Spleen (tissue), 11 donors: Measurements from ENCODE around the gene PPDPF. TPM values are rescaled to one million over a fixed set of nuclear protein-coding genes. Genes with fewer than 3 reads are reported as not detected.

Experiments
- DNase-seq: peaks from one replicate; pipeline ENCODE4 v3.0.0-alpha.2; 2020
- H3K27ac ChIP-seq, 8 donors: fragments of 200-600 bp; sonication (generic) in 7 of 8; 1 replicate in 4 of 8; 2 replicates in 4 of 8; pipeline versions ENCODE4 v1.5.0 to v1.8.0; 2016 to 2021; ENCODE audit warnings: inconsistent platforms in 4 of 8, mild to moderate bottlenecking in 4 of 8, moderate library complexity in 1 of 8
- H3K27me3 ChIP-seq, 7 donors: fragments of 200-600 bp; sonication (generic) in 6 of 7; replicated peaks in 1 of 7; 1 replicate in 4 of 7; 2 replicates in 3 of 7; pipeline versions ENCODE4 v1.5.0 to v1.8.0; 2016 to 2021; ENCODE audit warnings: inconsistent platforms in 3 of 7, mild to moderate bottlenecking in 1 of 7
- H3K36me3 ChIP-seq, 6 donors: fragments of 200-600 bp; sonication (generic) in 5 of 6; 1 replicate in 4 of 6; 2 replicates in 2 of 6; pipeline versions ENCODE4 v1.5.0 to v1.8.0; 2016 to 2021; ENCODE audit warnings: inconsistent platforms in 2 of 6
- H3K4me1 ChIP-seq, 6 donors: fragments of 200-600 bp; sonication (generic) in 5 of 6; 1 replicate in 3 of 6; 2 replicates in 3 of 6; pipeline versions ENCODE4 v1.5.0 to v1.8.0; 2016 to 2021; ENCODE audit warnings: inconsistent platforms in 3 of 6
- H3K4me3 ChIP-seq, 8 donors: fragments of 200-600 bp; sonication (generic) in 7 of 8; 1 replicate in 4 of 8; 2 replicates in 4 of 8; pipeline versions ENCODE4 v1.5.0 to v1.8.0; 2016 to 2021; ENCODE audit warnings: inconsistent platforms in 4 of 8, mild to moderate bottlenecking in 4 of 8, moderate library complexity in 2 of 8
- H3K9me3 ChIP-seq, 8 donors: fragments of 200-600 bp; sonication (generic) in 7 of 8; 1 replicate in 4 of 8; 2 replicates in 4 of 8; pipeline versions ENCODE4 v1.5.0 to v1.8.0; 2016 to 2021; ENCODE audit warnings: inconsistent platforms in 4 of 8
- CTCF ChIP-seq, 11 experiments: fragments of 200-600 bp in 7 of 11; fragments of 450-650 bp in 4 of 11; sonication (generic) in 4 of 11; IDR thresholded peaks in 8 of 11; conservative IDR thresholded peaks in 3 of 11; 1 replicate in 7 of 11; 2 replicates in 4 of 11; pipeline versions ENCODE4 v1.4.0 to v1.8.0; 2016 to 2021; ENCODE audit warnings: antibody characterized with exemption in 11 of 11, inconsistent platforms in 4 of 11, mild to moderate bottlenecking in 1 of 11
- POLR2A ChIP-seq, 3 donors: fragments of 450-650 bp; IDR thresholded peaks; one replicate each; pipeline ENCODE4 v1.5.1; 2017; ENCODE audit warnings: antibody characterized with exemption in 3 of 3, mild to moderate bottlenecking in 1 of 3
- POLR2AphosphoS5 ChIP-seq, 3 donors: sonication (generic); formaldehyde crosslinking; IDR thresholded peaks; one replicate each; pipeline ENCODE4 v1.5.1; 2017; ENCODE audit warnings: antibody characterized with exemption in 3 of 3
- WGBS, 5 donors: extraction: QIAGEN DNeasy Blood & Tissue Kit in 3 of 5; methylation state at CpG; one replicate each; pipeline versions ENCODE4 v1.1.5 to v1.1.7; 2013 to 2018; 5-methylcytosine and 5-hydroxymethylcytosine counted together
- intact Hi-C: fragments of 100-400 bp; cut with DNase I; formaldehyde crosslinking; loops from one replicate; pipeline ENCODE4 v1.15.0; 2023; ENCODE audit warnings: low total_unique reads
- polyA plus RNA-seq, 3 donors: library from polyadenylated mRNA; stranded (reverse); fragments of 200-250 nt; gene quantifications; one replicate each; pipeline ENCODE4 v1.2.1, GENCODE V29; 2013
- total RNA-seq, 7 donors: library from RNA; depleted of rRNA in 3 of 7; stranded (reverse); fragments of >200 nt in 3 of 7; fragmentation: NEBNext Ultra II Directional in 4 of 7; extraction: Animal tissue kit (Norgen Biotek cat#: 25700) in 4 of 7; gene quantifications; one replicate each; pipeline versions ENCODE4 v1.1.0 to v1.2.1, GENCODE V29; 2016 to 2021
- donor health status: healthy with polysubstance abuse.
- donor health status: DM: no; HTN: no; CAD: no; lungs with moderate emphysema.
- donor health status: DM: no; HTN: no; CAD: no.
- donor health status: Bipolar disorder and iron deficiency.
- donor health status: healthy.
- donor health status: DM: no; HTN: no; CAD: no.
- donor health status: DM: yes; HTN: yes; CAD: no.

Gene PPDPF
- total and polyA plus RNA-seq, 10 donors: 68.8 to 275 (median 124) TPM

GRCh38 chr20:63560333-63560805 is 39.8 kb downstream of the PPDPF start:
- Histone ChIP-seq H3K4me3 (no peak overlapping the region), H3K27ac (no peak overlapping the region), H3K9me3 (no peaks in the 10 kb centered on the region), H3K4me1 (peaks cover 0 to 22% (median 2%) of the 10 kb centered on the region in 6 donors), H3K27me3 (no peaks in the 10 kb centered on the region), H3K36me3 (peaks cover 3 to 95% (median 68%) of the 10 kb centered on the region in 6 donors)
- no peak for DNase-seq
- WGBS, 5 donors: 94 to 98% (median 97%) methylated on average over 12 to 16 of the region's 16 CpGs
- TF ChIP-seq CTCF (IDR thresholded peaks at IDR 0.05 in 8 of 11, conservative IDR thresholded peaks at IDR 0.05 in 3 of 11) (no peak), POLR2A (IDR thresholded peaks at IDR 0.05) (no peak), POLR2AphosphoS5 (IDR thresholded peaks at IDR 0.05) (no peak)
- intact Hi-C loops: no loop called here

GRCh38 chr20:63560856-63561609 is 40.5 kb downstream of the PPDPF start:
- H3K36me3 ChIP-seq: peaks cover 3 to 97% (median 75%) of the 10 kb centered on the region in 6 donors
- 92 to 95% (median 95%) methylated on average over 20 to 26 of the region's 26 CpGs for WGBS, 5 donors

GRCh38 chr20:63561624-63562396 is 41.2 kb downstream of the PPDPF start:
- no peaks in the 10 kb centered on the region for H3K27me3 ChIP-seq
- DNase-seq: no peak

More at GRCh38 chr20:63560856-63561609, 40.5 kb downstream of the PPDPF start:
- H3K27me3 ChIP-seq: no peaks in the 10 kb centered on the region
- no peak for DNase-seq
- H3K4me3 ChIP-seq: no peak overlapping the region
- intact Hi-C loops: no loop called here
- no peak for TF ChIP-seq POLR2AphosphoS5 (IDR thresholded peaks at IDR 0.05)
- TF ChIP-seq POLR2A (IDR thresholded peaks at IDR 0.05): no peak
- no peak for TF ChIP-seq CTCF (IDR thresholded peaks at IDR 0.05 in 8 of 11, conservative IDR thresholded peaks at IDR 0.05 in 3 of 11)
- H3K27ac ChIP-seq: no peak overlapping the region
- peaks cover 0 to 17% (median 2%) of the 10 kb centered on the region in 6 donors for H3K4me1 ChIP-seq
- no peaks in the 10 kb centered on the region for H3K9me3 ChIP-seq

More at GRCh38 chr20:63561624-63562396, 41.2 kb downstream of the PPDPF start:
- TF ChIP-seq CTCF (IDR thresholded peaks at IDR 0.05 in 8 of 11, conservative IDR thresholded peaks at IDR 0.05 in 3 of 11) (no peak), POLR2AphosphoS5 (IDR thresholded peaks at IDR 0.05) (no peak), POLR2A (IDR thresholded peaks at IDR 0.05) (no peak)
- no peak overlapping the region for H3K27ac ChIP-seq
- 87 to 97% (median 91%) methylated on average over 19 to 36 of the region's 36 CpGs for WGBS, 5 donors
- H3K36me3 ChIP-seq: peaks cover 3 to 99% (median 80%) of the 10 kb centered on the region in 6 donors
- H3K4me3 ChIP-seq: no peak overlapping the region
- no peaks in the 10 kb centered on the region for H3K9me3 ChIP-seq
- intact Hi-C loops: no loop called here
- peaks cover 0 to 22% (median 5%) of the 10 kb centered on the region in 6 donors for H3K4me1 ChIP-seq
